GM23338 (cell line): Measurements from ENCODE around the gene FTO. TPM values are rescaled to one million over a fixed set of nuclear protein-coding genes. Genes with fewer than 3 reads are reported as not detected.
A peak's percentile ranks its signal among the peaks of the same experiment; 100 is the strongest.

Source experiments
- ATAC-seq: fragments of 200-7000 bp; cut with Tn5 transposase; 3 replicates; pipeline ENCODE4 v1.9.1; 2020
- DNase-seq: peaks from one replicate; pipeline ENCODE4 v3.0.0-alpha.2; 2015; ENCODE audit warnings: low spot score
- H2AFZ ChIP-seq: fragments of 200-600 bp; sonication (generic); 2 replicates; pipeline ENCODE4 v1.8.0; 2016; ENCODE audit warnings: antibody characterized with exemption, mild to moderate bottlenecking, moderate library complexity
- H3F3A ChIP-seq: fragments of 200-600 bp; sonication (generic); replicated peaks from 2 replicates; pipeline ENCODE4 v1.8.0; 2017; ENCODE audit warnings: antibody characterized with exemption, mixed run types, low read depth
- H3K27ac ChIP-seq: fragments of 200-600 bp; sonication (generic); 2 replicates; pipeline ENCODE4 v1.6.1; 2016; ENCODE audit warnings: low read depth
- H3K27me3 ChIP-seq: fragments of 200-600 bp; sonication (generic); 2 replicates; pipeline ENCODE4 v1.8.0; 2016; ENCODE audit warnings: mild to moderate bottlenecking, mixed run types, moderate library complexity; ENCODE audit not compliant: insufficient read depth
- H3K36me3 ChIP-seq: fragments of 200-600 bp; sonication (generic); 2 replicates; pipeline ENCODE4 v1.8.0; 2016; ENCODE audit warnings: mild to moderate bottlenecking; ENCODE audit not compliant: insufficient read depth
- H3K4me1 ChIP-seq: fragments of 200-600 bp; sonication (generic); 2 replicates; pipeline ENCODE4 v1.8.0; 2016; ENCODE audit warnings: mild to moderate bottlenecking, moderate library complexity; ENCODE audit not compliant: insufficient read depth
- H3K4me2 ChIP-seq: fragments of 200-600 bp; sonication (generic); 2 replicates; pipeline ENCODE4 v1.7.1; 2017; ENCODE audit warnings: mixed run types
- H3K4me3 ChIP-seq: fragments of 200-600 bp; sonication (generic); 2 replicates; pipeline ENCODE4 v1.6.1; 2016; ENCODE audit warnings: mixed run types
- H3K79me2 ChIP-seq: fragments of 200-600 bp; sonication (generic); replicated peaks from 2 replicates; pipeline ENCODE4 v1.8.0; 2017; ENCODE audit warnings: mild to moderate bottlenecking; ENCODE audit not compliant: insufficient read depth
- H3K9me2 ChIP-seq: fragments of 200-600 bp; sonication (generic); 2 replicates; pipeline ENCODE4 v1.8.0; 2017; ENCODE audit not compliant: insufficient read depth
- H4K20me1 ChIP-seq: fragments of 200-600 bp; sonication (generic); replicated peaks from 2 replicates; pipeline ENCODE4 v1.8.0; 2017; ENCODE audit warnings: mild to moderate bottlenecking; ENCODE audit not compliant: insufficient read depth
- H3K27ac Mint-ChIP-seq: 2 replicates; pipeline ENCODE4 v1.8.0; 2020; ENCODE audit warnings: inconsistent platforms, mild to moderate bottlenecking, moderate library complexity, mixed read lengths
- H3K27me3 Mint-ChIP-seq: 3 replicates; pipeline ENCODE4 v1.8.0; 2022; ENCODE audit warnings: low read depth, mild to moderate bottlenecking, moderate library complexity, mixed read lengths, inconsistent platforms; ENCODE audit not compliant: insufficient read depth, poor library complexity
- H3K36me3 Mint-ChIP-seq: 3 replicates; pipeline ENCODE4 v1.8.0; 2021; ENCODE audit warnings: low read depth, mild to moderate bottlenecking, inconsistent platforms, moderate library complexity, mixed read lengths
- H3K4me1 Mint-ChIP-seq: 3 replicates; pipeline ENCODE4 v1.8.0; 2020; ENCODE audit warnings: mild to moderate bottlenecking, inconsistent platforms, mixed read lengths
- H3K4me3 Mint-ChIP-seq: 3 replicates; pipeline ENCODE4 v1.8.0; 2021; ENCODE audit warnings: moderate library complexity, mild to moderate bottlenecking, inconsistent platforms, mixed read lengths
- H3K9me3 Mint-ChIP-seq: 3 replicates; pipeline ENCODE4 v1.8.0; 2020; ENCODE audit warnings: moderate library complexity, mild to moderate bottlenecking, inconsistent platforms, mixed read lengths
- NANOG ChIP-seq: IDR thresholded peaks from 2 replicates; pipeline ENCODE4 v1.6.1; 2016; ENCODE audit warnings: antibody characterized with exemption, borderline replicate concordance
- POLR2AphosphoS5 ChIP-seq: IDR thresholded peaks from 2 replicates; pipeline ENCODE4 v1.6.1; 2016; ENCODE audit warnings: antibody characterized with exemption, low read depth
- STAT1 ChIP-seq: IDR thresholded peaks from one replicate; pipeline ENCODE4 v1.6.1; 2016; ENCODE audit warnings: antibody characterized with exemption; ENCODE audit not compliant: unreplicated experiment
- ZNF114 ChIP-seq: fragments of 250-450 bp; sonication (Bioruptor Pico); IDR thresholded peaks from 2 replicates; pipeline ENCODE4 v1.5.0; 2020; ENCODE audit warnings: mild to moderate bottlenecking, moderate library complexity
- polyA plus RNA-seq: library from polyadenylated mRNA; unstranded; fragments of >200 nt; fragmentation: Nextera tagmentation; extraction: Ambion mirVana; gene quantifications from 2 replicates; pipeline ENCODE4 v1.2.1, GENCODE V29; 2016
- total RNA-seq: library from RNA; depleted of rRNA; stranded (reverse); fragments of >200 nt; shearing (Covaris generic); gene quantifications from 2 replicates; pipeline ENCODE4 v1.2.3, GENCODE V29; 2014
- TF ChIP-seq, protein P1 (sequence below): fragments of 250-450 bp; sonication (Bioruptor Pico); IDR thresholded peaks from 2 replicates; pipeline ENCODE4 v1.5.0; 2020; ENCODE audit warnings: mild to moderate bottlenecking, moderate library complexity
- TF ChIP-seq, protein P2 (sequence below): IDR thresholded peaks from 2 replicates; pipeline ENCODE4 v1.6.1; 2016; ENCODE audit warnings: antibody characterized with exemption

FTO gene
- total and polyA plus RNA-seq, 2 experiments from 2014 or later: 17.7 to 69.6 TPM

DNA sequence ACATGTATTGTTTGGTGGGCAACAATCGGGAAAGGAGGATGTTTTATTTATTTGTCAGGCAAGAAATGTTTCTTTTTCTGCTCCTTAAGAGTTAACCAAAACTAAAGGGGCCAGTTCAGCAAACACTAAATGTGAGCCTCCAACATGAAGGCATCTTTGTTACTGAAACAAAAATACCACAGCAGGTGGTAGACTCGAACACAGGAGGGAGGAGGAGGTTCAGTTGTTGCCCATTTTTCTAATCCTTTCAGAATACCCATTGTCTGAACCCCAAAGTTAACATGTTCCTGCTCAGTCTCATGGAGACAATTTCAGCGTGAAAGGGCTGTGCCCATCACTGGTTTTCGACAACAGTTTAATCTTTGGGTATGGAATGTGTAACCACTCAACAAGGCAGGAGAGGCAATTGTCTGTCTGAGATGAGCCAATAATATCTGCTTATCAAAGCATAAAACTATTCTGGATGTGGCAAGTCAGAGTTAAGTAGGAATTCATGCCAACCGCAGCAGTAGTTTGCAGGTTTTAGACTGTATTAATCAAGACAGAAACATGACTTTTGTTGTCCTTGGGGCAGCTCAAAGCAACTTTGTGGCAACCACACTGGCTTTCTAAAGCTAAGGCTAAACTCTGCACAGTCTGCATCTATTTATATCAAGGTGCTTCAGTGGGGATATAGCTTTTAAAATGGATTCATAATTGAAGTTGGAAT is 211.7 kb downstream of the FTO start:
- Histone ChIP-seq H3K9me2 (no peaks in the 10 kb centered on the region), H3K4me3 (no peak overlapping the region), H3K79me2 (no peaks in the 10 kb centered on the region), H2AFZ (no peak overlapping the region), H3K4me1 (peaks cover 39% of the 10 kb centered on the region), H3K36me3 (no peaks in the 10 kb centered on the region), H4K20me1 (0 out of 2 replicates have a peak, but pooled peaks cover 3% of the 10 kb centered on the region), H3K27me3 (no peaks in the 10 kb centered on the region), H3K27ac (no peak overlapping the region), H3K4me2 (no peak overlapping the region), H3F3A (no peaks in the 10 kb centered on the region)
- Mint-ChIP-seq H3K9me3 (no peaks in the 10 kb centered on the region), H3K27ac (no peak overlapping the region), H3K4me1 (peaks cover 25% of the 10 kb centered on the region; the same call in 2 of the 3 replicates), H3K27me3 (no peaks in the 10 kb centered on the region), H3K4me3 (no peak overlapping the region), H3K36me3 (no peaks in the 10 kb centered on the region)
- DNase-seq (no peak), ATAC-seq (peak; percentile 45; the same call in 1 of the 3 replicates)
- TF ChIP-seq NANOG (no peak), POLR2AphosphoS5 (no peak), ZNF114 (CRISPR knock-in tag) (no peak), STAT1 (no peak)
- TF ChIP-seq, protein P1, sequence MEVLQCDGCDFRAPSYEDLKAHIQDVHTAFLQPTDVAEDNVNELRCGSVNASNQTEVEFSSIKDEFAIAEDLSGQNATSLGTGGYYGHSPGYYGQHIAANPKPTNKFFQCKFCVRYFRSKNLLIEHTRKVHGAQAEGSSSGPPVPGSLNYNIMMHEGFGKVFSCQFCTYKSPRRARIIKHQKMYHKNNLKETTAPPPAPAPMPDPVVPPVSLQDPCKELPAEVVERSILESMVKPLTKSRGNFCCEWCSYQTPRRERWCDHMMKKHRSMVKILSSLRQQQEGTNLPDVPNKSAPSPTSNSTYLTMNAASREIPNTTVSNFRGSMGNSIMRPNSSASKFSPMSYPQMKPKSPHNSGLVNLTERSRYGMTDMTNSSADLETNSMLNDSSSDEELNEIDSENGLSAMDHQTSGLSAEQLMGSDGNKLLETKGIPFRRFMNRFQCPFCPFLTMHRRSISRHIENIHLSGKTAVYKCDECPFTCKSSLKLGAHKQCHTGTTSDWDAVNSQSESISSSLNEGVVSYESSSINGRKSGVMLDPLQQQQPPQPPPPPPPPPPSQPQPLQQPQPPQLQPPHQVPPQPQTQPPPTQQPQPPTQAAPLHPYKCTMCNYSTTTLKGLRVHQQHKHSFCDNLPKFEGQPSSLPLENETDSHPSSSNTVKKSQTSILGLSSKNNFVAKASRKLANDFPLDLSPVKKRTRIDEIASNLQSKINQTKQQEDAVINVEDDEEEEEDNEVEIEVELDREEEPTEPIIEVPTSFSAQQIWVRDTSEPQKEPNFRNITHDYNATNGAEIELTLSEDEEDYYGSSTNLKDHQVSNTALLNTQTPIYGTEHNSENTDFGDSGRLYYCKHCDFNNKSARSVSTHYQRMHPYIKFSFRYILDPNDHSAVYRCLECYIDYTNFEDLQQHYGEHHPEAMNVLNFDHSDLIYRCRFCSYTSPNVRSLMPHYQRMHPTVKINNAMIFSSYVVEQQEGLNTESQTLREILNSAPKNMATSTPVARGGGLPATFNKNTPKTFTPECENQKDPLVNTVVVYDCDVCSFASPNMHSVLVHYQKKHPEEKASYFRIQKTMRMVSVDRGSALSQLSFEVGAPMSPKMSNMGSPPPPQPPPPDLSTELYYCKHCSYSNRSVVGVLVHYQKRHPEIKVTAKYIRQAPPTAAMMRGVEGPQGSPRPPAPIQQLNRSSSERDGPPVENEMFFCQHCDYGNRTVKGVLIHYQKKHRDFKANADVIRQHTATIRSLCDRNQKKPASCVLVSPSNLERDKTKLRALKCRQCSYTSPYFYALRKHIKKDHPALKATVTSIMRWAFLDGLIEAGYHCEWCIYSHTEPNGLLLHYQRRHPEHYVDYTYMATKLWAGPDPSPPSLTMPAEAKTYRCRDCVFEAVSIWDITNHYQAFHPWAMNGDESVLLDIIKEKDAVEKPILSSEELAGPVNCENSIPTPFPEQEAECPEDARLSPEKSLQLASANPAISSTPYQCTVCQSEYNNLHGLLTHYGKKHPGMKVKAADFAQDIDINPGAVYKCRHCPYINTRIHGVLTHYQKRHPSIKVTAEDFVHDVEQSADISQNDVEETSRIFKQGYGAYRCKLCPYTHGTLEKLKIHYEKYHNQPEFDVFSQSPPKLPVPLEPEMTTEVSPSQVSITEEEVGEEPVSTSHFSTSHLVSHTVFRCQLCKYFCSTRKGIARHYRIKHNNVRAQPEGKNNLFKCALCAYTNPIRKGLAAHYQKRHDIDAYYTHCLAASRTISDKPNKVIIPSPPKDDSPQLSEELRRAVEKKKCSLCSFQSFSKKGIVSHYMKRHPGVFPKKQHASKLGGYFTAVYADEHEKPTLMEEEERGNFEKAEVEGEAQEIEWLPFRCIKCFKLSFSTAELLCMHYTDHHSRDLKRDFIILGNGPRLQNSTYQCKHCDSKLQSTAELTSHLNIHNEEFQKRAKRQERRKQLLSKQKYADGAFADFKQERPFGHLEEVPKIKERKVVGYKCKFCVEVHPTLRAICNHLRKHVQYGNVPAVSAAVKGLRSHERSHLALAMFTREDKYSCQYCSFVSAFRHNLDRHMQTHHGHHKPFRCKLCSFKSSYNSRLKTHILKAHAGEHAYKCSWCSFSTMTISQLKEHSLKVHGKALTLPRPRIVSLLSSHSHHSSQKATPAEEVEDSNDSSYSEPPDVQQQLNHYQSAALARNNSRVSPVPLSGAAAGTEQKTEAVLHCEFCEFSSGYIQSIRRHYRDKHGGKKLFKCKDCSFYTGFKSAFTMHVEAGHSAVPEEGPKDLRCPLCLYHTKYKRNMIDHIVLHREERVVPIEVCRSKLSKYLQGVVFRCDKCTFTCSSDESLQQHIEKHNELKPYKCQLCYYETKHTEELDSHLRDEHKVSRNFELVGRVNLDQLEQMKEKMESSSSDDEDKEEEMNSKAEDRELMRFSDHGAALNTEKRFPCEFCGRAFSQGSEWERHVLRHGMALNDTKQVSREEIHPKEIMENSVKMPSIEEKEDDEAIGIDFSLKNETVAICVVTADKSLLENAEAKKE: no peak
- TF ChIP-seq, protein P2, sequence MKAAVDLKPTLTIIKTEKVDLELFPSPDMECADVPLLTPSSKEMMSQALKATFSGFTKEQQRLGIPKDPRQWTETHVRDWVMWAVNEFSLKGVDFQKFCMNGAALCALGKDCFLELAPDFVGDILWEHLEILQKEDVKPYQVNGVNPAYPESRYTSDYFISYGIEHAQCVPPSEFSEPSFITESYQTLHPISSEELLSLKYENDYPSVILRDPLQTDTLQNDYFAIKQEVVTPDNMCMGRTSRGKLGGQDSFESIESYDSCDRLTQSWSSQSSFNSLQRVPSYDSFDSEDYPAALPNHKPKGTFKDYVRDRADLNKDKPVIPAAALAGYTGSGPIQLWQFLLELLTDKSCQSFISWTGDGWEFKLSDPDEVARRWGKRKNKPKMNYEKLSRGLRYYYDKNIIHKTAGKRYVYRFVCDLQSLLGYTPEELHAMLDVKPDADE: no peak
